CD4-positive, alpha-beta T cell treated with Interleukin-4 for 4 hours (primary cell): ENCODE results near the gene OSBPL8.
"Not testable (repeated sequence)": the region's sequence is repeated elsewhere in the genome, so short reads cannot be mapped to it uniquely, and the experiment has no call there.

Experiments used
- DNase-seq: peaks from one replicate; pipeline ENCODE4 v3.0.0-alpha.2; 2020

Gene OSBPL8

DNA sequence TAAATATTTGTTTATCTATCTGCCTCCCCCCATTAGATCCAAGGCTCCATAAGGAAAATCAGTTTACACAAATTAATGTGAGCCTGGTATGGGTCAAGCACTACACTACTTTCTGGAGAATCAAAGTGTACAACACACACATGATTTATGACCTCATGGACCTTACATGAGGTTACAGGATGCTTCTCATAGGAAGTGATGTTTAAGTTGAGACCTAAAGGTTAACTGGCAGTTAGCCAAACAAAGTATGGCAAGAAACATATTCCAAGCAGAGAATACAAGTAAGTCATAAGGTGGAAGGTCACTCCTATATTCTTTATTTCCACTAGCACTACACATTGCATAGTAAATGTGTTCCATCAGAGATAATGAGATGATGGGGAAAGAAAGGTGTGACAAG, 39.2 kb downstream of the OSBPL8 start:
- no peak for DNase-seq

DNA sequence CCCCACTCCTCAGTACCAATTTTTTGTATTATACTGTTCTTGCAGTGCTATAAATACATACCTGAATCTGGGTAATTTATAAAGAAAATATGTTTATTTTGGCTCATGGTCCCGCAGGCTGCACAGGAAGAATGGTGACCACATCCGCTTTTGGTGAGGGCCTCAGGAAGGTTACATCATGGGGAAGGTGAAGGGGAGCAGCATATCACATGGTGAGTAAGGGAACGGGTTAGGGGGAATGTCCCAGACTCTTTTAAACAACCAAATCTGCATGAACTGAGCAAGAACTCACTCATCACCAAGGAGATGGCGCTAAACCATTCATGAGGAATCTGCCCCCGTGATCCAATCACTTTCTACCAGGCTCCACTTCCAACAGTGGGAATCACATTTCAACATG, 40.0 kb downstream of the OSBPL8 start:
- DNase-seq, result peak; percentile 10

DNA sequence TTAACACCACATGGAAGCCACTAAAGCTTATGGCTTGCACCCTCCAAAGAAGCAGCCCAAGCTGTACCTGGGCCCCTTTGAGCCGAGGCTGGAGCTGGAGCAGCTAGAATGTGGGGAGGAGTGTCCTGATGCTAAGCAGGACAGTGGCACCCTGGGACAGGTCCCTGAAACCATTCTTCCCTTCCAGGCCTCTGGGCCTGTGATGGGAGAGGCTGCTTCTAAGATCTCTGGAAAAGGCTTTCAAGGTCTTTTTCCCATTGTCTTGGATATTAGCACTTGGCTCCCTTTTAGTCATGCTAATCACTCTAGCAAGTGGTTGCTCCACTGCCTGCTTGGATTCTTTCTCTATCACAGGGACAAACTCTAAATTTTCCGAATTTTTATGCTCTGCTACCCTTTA, 40.9 kb downstream of the OSBPL8 start:
- DNase-seq, result no peak

DNA sequence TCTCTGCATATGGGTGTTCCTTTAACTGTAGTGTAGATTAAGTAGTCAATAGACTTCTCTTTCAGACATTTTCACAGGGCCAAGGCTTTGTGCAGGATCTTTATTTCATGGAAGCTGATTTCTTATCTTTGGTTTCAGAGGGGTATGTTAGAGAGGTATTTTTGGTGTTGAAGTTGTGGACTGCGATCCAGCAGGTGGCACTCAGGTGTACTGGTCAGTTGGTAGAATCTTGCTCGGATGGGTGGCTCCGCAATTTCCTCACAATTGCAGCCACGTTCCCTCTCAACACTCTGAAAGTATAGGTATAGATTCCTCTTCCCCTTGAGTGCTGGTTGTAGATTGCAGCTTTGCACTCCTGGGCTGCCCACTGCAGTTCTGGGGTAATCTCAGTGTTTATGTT, 44.3 kb downstream of the OSBPL8 start:
- DNase-seq, result no peak

DNA sequence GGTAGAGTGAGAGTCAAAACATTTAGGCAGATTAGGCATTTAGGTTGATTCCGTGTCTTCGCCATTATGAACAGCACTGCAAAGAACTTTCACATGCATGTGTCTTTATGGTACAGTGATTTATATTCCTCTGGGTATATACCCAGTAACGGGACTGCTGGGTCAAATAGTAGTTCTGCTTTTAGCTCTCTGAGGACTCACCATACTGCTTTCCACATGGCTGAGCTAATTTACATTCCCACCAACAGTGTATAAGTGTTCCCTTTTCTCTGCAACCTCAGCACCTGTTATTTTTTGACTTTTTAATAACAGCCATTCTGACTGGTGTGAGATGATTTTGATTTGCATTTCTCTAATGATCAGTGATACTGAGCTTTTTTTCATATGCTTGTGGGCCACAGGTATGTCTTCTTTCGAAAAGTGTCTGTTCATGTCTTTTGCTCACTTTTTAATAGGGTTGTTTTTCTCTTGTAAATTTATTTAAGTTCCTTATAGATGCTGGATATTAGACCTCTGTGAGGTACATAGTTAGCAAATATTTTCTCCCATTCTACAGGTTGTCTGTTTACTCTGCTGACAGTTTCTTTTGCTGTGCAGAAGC, 48.4 kb downstream of the OSBPL8 start:
- DNase-seq, result not testable (repeated sequence)

DNA sequence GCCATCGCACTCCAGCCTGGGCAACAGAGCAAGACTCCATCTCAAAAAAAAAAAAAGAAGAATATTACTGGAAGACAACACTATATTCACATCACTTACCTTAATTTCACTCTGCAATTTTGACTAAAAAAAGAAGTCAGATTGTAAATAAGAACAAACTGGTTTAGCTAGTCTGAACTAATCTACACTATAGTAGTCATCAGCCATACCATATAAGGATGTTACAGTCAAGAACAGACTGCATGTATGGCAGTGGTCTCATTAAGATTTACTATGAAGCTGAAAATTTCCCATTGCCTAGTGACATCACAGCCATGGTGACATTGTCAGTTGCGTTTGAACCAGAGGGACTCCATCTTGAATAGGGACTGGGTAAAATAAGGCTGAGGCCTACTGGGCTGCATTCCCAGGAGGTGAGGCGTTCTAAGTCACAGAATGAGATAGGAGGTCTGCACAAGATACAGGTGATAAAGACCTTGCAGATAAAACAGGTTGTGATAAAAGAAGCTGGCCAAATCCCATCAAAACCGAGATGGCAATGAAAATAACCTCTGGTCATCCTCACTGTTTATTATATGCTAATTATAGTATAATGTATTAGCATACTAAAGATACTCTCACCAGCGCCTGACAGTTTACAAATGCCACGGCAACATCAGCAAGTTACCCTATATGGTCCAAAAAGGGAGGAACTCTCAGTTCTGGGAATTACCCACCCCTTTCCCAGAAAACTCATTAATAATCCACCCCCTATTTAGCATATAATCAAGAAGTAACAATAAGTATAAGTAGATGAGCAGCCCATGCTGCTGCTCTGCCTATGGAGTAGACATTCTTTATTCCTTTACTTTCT, 51.2 kb downstream of the OSBPL8 start:
- no peak for DNase-seq

DNA sequence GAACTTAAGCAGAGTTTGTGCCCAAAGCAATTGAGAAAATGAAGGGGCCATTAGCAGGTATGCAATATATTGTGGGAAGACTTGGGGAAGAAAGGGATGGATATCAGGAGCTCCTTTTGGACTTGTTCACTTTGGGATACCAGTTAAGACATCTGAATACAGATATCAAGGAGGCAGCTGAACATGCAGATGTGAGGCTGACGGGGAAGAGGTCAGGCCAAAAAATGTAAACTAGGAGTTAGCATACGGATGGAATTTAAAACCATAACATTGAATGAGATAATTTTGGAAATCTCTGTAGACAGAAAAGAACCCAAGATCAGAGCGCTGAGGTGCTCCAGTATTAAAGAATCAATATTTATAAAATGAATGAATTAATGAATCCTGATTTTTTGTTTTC, 53.4 kb downstream of the OSBPL8 start:
- DNase-seq, result no peak

DNA sequence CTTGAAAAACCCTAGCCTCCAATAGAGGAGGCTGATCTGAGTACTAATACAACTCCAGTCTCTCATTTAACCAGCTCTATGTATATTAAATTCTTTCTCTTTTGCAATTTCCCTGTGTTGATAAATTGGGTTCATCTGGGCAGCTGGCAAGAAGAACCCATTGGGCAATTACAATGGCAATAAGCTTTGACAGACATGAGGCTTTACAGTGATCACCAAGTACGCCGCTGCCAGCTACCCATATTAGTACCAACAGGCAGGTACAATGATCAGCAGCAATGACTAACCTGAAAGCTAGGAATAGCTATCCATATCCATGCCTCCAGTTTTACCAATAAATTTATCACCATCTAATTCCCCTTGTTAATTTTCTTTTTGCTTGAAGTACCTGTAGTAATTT, 54.5 kb downstream of the OSBPL8 start:
- DNase-seq, result no peak

DNA sequence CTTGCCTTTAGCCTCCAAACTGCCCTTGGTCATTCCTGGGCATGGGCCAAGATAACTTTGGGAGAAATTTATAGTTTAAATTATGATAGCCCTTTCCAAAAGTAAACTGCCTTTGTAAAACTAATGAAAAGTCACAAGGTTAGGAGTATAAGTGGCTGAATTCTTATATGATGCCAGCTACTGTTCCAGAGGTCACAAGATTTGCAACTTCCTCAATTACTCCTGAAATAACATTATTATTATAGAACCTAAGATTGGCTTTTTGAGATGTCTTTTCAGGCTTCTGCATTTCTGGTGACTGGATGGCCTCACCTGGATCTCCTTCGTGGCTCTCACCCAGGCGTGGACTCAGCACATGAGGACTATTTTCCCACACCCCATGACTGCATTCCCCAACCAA, 55.0 kb downstream of the OSBPL8 start:
- no peak for DNase-seq

DNA sequence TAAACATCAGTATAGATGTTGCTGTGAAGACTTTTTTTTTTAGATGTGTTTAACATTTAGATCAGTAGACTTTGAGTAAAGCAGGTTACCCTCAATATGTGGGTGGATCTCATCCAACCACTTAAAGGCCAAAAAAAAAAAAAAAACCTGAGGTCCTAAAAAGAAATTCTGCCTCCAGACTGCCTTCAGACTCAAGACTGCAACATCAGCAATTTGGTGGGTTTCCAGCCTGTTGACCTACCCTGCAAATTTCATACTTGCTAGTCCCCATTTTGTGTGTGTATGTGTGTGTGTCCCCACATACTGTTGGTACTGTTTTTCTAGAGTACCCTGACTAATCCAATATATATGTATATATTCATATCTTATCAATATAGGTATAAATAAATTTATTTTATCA, 55.6 kb downstream of the OSBPL8 start:
- DNase-seq, result no peak

DNA sequence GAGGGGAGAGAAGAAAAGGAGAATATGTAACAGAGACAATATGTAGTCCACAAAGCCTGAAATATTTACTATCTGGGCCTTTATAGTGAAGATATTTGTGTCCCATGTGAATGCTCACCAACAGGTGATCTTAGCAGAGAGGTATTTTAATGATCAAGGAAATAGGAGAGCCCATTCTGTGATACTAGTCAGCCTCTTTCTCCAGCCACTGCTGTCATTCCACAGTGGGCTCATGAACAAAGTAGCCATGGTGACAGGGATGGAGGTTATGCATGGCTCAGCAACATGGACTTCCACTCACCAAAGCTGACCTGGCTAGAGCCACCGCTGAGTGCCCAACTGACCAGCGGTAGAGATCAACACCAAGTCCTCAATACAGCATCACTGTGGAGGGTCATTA, 58.2 kb downstream of the OSBPL8 start:
- DNase-seq, result no peak

DNA sequence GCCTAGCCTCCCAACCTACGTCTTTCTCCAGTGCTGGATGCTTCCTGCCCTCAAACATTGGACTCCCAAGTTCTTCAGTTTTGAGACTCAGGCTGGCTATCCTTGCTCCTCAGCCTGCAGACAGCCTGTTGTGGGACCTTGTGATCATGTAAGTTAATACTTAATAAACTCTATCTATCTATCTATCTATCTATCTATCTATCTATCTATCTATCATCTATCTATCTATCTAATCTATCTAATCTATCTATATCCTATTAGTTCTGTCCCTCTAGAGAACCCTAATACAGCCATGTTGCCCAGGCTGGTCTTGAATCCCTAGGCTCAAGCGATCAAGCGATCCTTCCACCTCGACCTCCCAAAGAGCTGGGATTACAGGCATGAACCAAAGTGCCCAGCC, 60.4 kb downstream of the OSBPL8 start:
- not testable (repeated sequence) for DNase-seq

DNA sequence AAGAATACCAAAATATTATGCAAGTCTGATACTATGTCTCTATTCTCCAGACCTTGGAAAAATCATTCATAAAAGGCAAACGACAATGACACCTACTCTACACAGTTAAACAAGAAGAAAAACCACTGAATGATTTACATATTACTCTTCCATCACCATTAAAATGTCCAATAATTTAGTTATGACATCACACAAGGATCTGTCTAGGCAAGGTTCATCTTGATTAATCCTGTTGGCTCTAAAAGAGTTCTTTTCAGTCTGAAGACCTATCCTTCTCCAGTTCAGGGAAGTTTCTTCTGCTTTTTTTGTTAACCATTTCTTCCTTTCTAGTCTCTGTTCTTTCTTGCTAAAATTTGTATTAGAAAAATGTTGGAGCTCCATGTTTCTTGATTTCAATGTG, 64.0 kb downstream of the OSBPL8 start:
- DNase-seq, result no peak

DNA sequence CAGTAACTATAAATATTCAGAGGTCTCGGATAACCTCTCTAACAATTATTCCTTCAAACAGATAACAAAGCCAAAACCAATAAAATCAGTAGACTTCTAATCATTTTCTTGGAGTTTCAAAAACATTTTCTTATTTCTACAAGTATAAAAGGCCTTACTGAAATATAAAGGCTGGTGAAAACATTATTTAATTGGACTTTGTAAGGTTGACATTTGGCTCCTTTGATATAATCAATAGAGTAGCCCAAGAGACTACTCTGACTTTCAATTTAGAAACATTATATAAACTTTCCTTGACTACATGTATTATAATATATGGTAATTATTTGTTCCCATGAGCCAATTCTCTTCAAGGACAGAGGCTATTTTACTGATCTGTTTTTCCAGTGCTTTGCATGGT, 68.3 kb downstream of the OSBPL8 start:
- no peak for DNase-seq

DNA sequence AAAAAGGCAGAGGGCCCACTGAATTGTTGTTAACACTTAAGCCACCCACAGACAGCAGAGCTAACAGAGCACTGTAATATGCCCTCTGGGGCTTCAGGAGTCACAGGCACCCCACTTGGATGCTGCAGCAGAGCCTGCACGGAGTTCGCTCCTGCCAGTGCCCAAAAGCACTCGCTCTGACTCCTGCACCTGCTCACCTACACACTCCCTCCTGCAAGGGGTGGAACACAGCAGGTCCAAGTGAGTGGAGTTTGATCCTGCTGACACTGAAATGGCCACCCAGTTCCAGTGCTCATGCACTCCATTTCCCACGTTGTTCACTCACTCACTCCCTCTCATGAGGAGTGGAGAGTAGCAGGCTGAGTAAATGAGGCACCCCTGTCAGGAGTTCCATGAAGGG, 68.8 kb downstream of the OSBPL8 start:
- no peak for DNase-seq

DNA sequence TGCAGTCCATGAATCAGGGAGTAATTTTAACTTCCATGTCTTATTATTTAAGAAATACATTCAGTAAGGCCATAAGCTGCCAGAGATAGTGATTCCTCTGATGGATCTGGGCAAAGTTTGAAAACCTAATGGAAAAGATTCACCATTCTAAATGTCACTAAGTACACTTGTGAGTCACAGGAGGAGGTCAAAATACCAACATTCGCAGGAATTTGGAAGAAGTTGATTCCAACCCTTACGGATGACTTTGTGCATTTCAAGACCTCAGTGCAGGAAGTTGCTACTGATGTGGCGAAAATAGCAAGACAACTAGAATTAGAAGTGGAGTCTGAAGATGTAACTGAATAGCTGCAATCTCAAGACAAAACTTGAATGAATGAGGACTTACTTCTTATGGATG, 69.8 kb downstream of the OSBPL8 start:
- no peak for DNase-seq

DNA sequence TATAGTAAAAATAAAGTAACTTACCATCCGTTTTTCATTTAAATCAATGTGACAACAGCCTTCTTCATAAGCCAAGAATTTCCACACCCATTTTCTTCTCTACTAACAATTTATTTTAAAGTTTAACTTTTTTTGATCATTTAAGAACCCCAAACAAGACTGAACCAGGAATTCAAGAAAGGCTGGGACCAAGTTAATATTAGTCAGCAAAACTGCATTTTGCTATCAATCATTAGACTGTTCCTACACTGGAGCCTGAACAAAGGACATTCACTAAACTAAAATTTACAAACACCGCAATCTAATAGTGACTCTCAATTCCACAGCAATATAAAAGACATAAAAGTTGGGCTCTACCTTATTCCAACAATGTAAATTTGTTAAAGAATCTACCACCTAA, 73.6 kb downstream of the OSBPL8 start:
- no peak for DNase-seq

DNA sequence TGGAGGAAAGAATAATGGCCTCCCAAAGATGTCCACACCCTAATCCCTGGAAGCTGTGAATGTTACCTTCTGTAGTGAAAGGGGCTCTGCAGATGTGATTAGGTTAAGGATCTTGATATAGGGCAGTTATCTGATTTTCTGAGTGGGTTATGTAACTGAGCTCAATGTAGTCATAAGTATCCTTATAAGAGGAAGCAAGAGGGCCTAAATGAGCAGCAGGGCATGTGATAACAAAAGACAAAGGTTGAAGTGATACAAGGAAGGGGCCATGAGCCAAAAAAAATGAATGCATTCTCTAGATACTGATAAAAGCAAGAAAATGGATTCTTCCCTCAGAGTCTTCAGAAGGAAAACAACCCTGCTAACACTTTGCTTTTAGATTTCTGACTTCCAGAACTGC, 78.8 kb downstream of the OSBPL8 start:
- no peak for DNase-seq

DNA sequence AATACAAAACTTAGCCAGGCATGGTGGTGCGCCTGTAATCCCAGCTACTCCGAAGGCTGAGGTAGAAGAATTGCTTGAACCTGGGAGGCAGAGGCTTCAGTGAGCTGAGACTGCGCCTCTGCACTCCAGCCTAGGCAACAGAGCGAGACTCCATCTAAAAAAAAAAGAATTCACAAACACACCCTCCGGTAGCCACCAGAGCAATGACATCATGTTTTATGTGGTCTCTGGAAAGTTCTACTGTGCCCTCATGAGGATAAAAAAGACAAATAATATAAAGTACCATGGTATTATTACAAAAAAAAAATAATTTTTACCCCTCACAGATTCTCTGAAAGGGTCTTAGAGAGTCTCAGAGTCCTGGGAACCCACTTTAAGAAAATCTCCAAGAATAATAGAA, 81.5 kb downstream of the OSBPL8 start:
- no peak for DNase-seq

DNA sequence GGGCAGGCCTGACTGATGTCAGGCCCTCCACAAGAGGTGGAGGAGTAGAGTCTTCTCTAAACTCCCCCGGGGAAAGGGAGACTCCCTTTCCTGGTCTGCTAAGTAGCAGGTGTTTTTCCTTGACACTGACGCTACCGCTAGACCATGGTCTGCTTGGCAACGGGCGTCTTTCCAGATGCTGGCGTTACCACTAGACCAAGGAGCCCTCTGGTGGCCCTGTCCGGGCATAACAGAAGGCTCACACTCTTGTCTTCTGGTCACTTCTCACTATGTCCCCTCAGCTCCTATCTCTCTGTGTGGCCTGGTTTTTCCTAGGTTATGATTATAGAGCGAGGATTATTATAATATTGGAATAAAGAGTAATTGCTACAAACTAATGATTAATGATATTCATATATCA, 86.7 kb downstream of the OSBPL8 start:
- not testable (repeated sequence) for DNase-seq

DNA sequence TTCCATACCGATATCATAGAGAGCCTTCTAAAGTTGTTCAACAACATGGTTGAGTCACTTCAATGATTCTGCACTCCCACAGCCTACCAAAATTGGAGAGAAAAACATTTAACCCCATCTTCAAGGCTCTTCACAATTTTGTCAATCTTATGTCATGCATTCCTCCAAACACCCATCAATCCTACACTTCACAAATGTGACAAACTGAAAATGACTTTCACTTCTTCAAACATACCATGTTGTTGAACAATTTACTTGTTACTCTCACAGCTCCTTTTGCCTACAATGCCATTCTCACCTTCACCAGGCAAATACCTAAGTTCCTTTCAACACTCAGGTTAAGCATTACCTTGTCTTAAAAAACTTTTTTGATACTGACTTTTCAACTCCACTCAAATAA, 88.0 kb downstream of the OSBPL8 start:
- no peak for DNase-seq

DNA sequence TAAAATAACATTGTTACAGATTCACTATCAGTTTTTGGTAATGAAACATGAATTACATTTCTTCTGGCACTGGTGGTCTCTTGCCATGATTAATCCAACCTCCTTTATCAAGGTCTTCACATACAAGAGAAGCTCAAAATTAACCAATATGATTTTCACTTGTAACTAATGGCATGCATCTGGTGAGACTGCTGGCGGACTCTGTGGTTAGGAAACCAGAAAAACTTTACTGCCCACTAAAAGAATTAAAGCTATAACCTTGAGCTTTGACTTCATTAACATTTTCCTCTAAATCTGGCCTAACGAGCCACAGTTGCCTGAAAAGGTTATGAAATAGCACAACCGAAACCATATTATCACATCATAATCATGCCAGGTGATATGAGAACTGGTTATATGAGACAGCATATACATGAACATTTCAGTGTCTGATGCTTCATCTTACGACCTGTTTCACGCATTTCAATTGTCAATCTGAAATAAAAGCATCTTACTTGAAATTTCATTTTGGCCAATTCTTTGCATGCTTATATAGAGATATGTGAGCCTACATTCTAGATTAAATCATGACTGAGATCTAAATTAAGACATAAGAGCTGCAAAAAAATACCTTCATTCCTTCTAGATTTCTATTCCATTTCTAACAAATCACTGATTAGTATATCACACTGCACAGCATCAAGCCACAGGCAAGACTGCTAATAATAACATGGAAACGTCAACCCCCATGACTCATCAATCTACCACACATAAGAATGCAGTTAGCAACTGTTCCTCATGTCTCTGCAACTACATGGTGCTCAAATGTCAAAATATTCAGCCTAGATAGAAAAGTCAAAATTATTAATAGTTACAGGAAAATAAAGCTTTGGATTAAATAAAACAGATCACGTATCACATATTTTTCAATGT, 89.3 kb downstream of the OSBPL8 start:
- peak; percentile 55 for DNase-seq

DNA sequence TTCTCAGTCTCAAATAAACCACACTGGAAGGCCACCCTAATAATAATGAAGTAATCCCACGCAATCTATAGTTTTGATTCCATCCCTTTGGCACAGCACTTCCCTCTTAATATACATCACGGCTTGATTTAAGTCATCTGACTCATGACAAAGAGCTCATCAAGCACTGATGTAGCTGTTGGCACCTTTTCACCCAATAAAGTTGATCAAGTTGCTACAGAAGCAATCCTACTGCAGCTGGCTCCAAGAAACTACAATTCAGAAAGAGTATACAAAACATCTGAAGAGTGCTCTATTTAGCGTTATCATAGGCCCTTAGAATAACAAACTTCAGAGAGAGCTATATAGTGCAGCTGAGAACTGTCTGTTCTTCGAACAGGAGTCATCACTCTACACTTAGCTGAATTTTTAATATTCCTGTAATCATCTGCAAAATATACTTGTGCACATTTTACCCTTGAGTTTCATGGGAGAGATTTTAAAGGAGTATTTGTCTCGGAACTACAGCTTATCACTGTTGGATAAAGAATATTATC, 94.9 kb downstream of the OSBPL8 start:
- no peak for DNase-seq
